GM12878 (cell line): ENCODE data around the gene LARP7. TPM values are rescaled to one million over a fixed set of nuclear protein-coding genes. Genes with fewer than 3 reads are reported as not detected.

Source experiments
- ATAC-seq: fragments of 200-7000 bp; cut with Tn5 transposase; 3 replicates; pipeline ENCODE4 v1.9.1; 2020; ENCODE audit warnings: mild to moderate bottlenecking, moderate library complexity
- BruUV-seq: library from RNA; stranded (reverse); fragments of 400-500 nt; replicated peaks from 2 replicates; lab custom pipeline; 2021; lab: Mats Ljungman, UMichigan
- CTCF ChIA-PET: fragments of 300-600 bp; sonication (Branson Sonifier 250); formaldehyde crosslinking; extraction: SDS; loops from one replicate; lab custom pipeline; 2021; ENCODE audit warnings: inconsistent platforms; lab: Yijun Ruan, JAX
- POLR2A ChIA-PET: fragments of 350-600 bp; formaldehyde crosslinking; extraction: SDS; loops from one replicate; lab custom pipeline; 2021; ENCODE audit warnings: inconsistent platforms; lab: Charles Lee
- RAD21 ChIA-PET: fragments of 300-600 bp; sonication (Branson Sonifier 250); formaldehyde crosslinking; loops from one replicate; lab custom pipeline; 2023; ENCODE audit warnings: antibody characterized with exemption; ENCODE audit not compliant: unreplicated experiment; lab: Charles Lee
- SMC1A ChIA-PET: fragments of 300-600 bp; sonication (Branson Sonifier 250); formaldehyde crosslinking; loops from one replicate; lab custom pipeline; 2023; ENCODE audit not compliant: unreplicated experiment, uncharacterized antibody; lab: Charles Lee
- DNase-seq: peaks from one replicate; pipeline ENCODE4 v3.0.0-alpha.2; 2011; ENCODE audit warnings: low read depth, low spot score
- FAIRE-seq: peaks from 3 replicates; lab custom pipeline; 2011; peaks lifted over from hg19 to GRCh38; lab: Jason Lieb, UNC
- H2AFZ ChIP-seq: 2 replicates; pipeline ENCODE4 v1.6.0; 2011; ENCODE audit warnings: low read depth, low read length, control low read depth; ENCODE audit not compliant: control insufficient read depth
- H3K27ac ChIP-seq: 2 replicates; pipeline ENCODE4 v1.5.1; 2011; ENCODE audit warnings: control low read depth; ENCODE audit not compliant: control insufficient read depth, insufficient read depth
- H3K27me3 ChIP-seq, 2 experiments: replicated peaks in 1 of 2; 2 replicates each; pipeline versions ENCODE4 v1.6.0 to v1.6.1; 2011; ENCODE audit warnings: low read length in 1 of 2; ENCODE audit not compliant: control insufficient read depth in 2 of 2, insufficient read depth in 2 of 2
- H3K36me3 ChIP-seq, 2 experiments: 2 replicates each; pipeline ENCODE4 v1.5.1; 2011; ENCODE audit warnings: low read length in 1 of 2; ENCODE audit not compliant: control insufficient read depth in 2 of 2, insufficient read depth in 2 of 2
- H3K4me1 ChIP-seq: 2 replicates; pipeline ENCODE4 v1.6.1; 2011; ENCODE audit warnings: mild to moderate bottlenecking, low read length, moderate library complexity, mixed read lengths; ENCODE audit not compliant: control insufficient read depth, insufficient read depth
- H3K4me2 ChIP-seq: 2 replicates; pipeline ENCODE4 v1.6.0; 2011; ENCODE audit warnings: control low read depth; ENCODE audit not compliant: control insufficient read depth, insufficient read depth
- H3K4me3 ChIP-seq: fragments of 200-600 bp; sonication (generic); 2 replicates; pipeline ENCODE4 v1.5.1; 2016
- H3K79me2 ChIP-seq: 2 replicates; pipeline ENCODE4 v1.6.0; 2011; ENCODE audit warnings: low read length; ENCODE audit not compliant: control insufficient read depth, insufficient read depth
- H3K9ac ChIP-seq: 2 replicates; pipeline ENCODE4 v1.8.0; 2011; ENCODE audit warnings: low read length, control low read depth, mixed read lengths; ENCODE audit not compliant: control insufficient read depth, insufficient read depth
- H3K9me3 ChIP-seq: replicated peaks from 3 replicates; pipeline ENCODE4 v1.5.1; 2011; ENCODE audit warnings: mild to moderate bottlenecking, low read length; ENCODE audit not compliant: control insufficient read depth, insufficient read depth
- H4K20me1 ChIP-seq: 2 replicates; pipeline ENCODE4 v1.6.0; 2011; ENCODE audit not compliant: control insufficient read depth, insufficient read depth
- FOXM1 ChIP-seq: IDR thresholded peaks from 2 replicates; pipeline ENCODE4 v1.6.1; 2012; ENCODE audit warnings: low read depth, mild to moderate bottlenecking, inconsistent platforms, low read length, moderate library complexity
- NR2F1 ChIP-seq: fragments of 450-650 bp; conservative IDR thresholded peaks from 2 replicates; pipeline ENCODE4 v1.6.1; 2017; ENCODE audit warnings: mild to moderate bottlenecking
- SMAD1 ChIP-seq: fragments of 450-650 bp; IDR thresholded peaks from 2 replicates; pipeline ENCODE4 v1.6.1; 2018; ENCODE audit warnings: mild to moderate bottlenecking, low read depth; ENCODE audit not compliant: partially characterized antibody
- SRF ChIP-seq, 2 experiments: IDR thresholded peaks; 2 replicates each; pipeline ENCODE4 v1.6.1; 2011; ENCODE audit warnings: low read depth in 2 of 2, low read length in 2 of 2, mild to moderate bottlenecking in 1 of 2, moderate library complexity in 1 of 2
- TCF12 ChIP-seq: IDR thresholded peaks from 2 replicates; pipeline ENCODE4 v1.6.1; 2011; ENCODE audit warnings: low read depth, mild to moderate bottlenecking, low read length
- WGBS: methylation state at CpG from one replicate; pipeline ENCODE4 v1.1.6; 2016; ENCODE audit warnings: low lambda C conversion rate; ENCODE audit not compliant: insufficient replicate concordance, insufficient coverage; ENCODE audit errors: missing lambda C conversion rate; 5-methylcytosine and 5-hydroxymethylcytosine counted together
- in situ Hi-C: fragments of 300-500 bp; cut with MboI; formaldehyde crosslinking; loops from 9 replicates; pipeline ENCODE4 v1.14.3; 2018; ENCODE audit warnings: mixed read lengths
- intact Hi-C: fragments of 100-400 bp; cut with micrococcal nuclease; formaldehyde crosslinking; loops from one replicate; pipeline ENCODE4 v1.14.2; 2022; ENCODE audit not compliant: unreplicated experiment
- polyA plus RNA-seq, 11 experiments: library from polyadenylated mRNA; depleted of rRNA in 4 of 11; unstranded in 6 of 11; stranded (reverse) in 5 of 11; fragments of >200 nt; fragmentation: Nextera tagmentation in 4 of 11; fragmentation: Illumina TruSeq in 1 of 11; extraction: Ambion mirVana in 4 of 11; extraction: Trizol in 1 of 11; gene quantifications; 1 replicate in 1 of 11; 2 replicates in 10 of 11; pipeline versions ENCODE4 v1.2.1 to v1.2.3, GENCODE V29; 2011 to 2016; ENCODE audit warnings: inconsistent platforms in 2 of 11, missing spikeins in 2 of 11, low read depth in 1 of 11
- total RNA-seq, 4 experiments: library from RNA; depleted of rRNA in 3 of 4; stranded (reverse); fragments of >200 nt in 3 of 4; fragmentation: Illumina TruSeq in 1 of 4; extraction: Trizol in 1 of 4; gene quantifications; 2 replicates each; pipeline versions ENCODE4 v1.2.1 to v1.2.3, GENCODE V29; 2013 to 2021
- TF ChIP-seq, protein P1 (sequence below): IDR thresholded peaks from 2 replicates; pipeline ENCODE4 v1.6.1; 2011; ENCODE audit warnings: borderline replicate concordance, low read depth, mild to moderate bottlenecking, moderate library complexity, mixed read lengths, low read length; ENCODE audit not compliant: insufficient read depth; ENCODE audit errors: extremely low read length
- TF ChIP-seq, protein P2 (sequence below): IDR thresholded peaks from 2 replicates; pipeline ENCODE4 v1.6.1; 2012; ENCODE audit warnings: low read depth, low read length, improper control_type of control experiment

The LARP7 gene
- total and polyA plus RNA-seq, 10 of the 15 experiments (the other 5 are each of a cell fraction or from before 2014, with no cell fraction given), result 27.8 to 107 (median 61.8) TPM

DNA sequence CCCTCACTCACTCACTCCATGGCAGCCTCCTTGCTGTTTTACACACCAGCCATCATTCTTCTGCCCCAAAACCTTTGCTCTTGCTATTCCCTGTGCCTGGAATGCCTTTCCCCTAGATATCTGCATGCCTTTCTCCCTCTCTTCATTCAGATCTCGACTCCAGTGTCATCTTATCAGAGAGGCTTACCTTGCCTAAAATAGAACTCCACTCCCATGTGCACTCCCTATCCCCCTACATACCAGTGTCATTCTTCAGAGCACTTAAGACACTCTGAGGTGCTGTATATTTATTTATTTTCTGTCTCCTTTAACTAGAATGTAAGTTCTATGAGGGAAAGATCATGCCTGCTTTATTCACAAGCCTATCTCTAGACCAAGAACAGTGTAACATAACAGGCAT lies 45.4 kb upstream of the LARP7 start:
- no TSS peak for BruUV-seq
- SMC1A ChIA-PET, result no interaction called here

DNA sequence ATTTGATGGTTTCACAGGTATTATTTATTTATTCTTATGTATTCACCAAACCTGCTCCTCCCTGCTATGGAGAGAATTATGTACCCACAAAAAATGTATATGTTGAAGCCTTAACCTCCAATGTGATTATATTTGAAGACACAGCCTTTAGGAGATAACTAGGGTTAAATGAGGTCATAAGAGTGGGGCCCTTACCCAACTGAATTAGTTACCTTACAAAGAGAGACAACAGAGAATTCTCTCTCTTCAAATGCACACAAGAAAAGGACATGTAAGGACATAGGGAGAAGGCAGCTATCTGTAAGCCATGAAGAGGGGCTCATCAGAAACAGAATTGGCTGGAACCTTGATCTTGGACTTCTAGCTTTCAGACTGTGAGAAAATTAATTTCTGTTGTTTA lies 44.2 kb upstream of the LARP7 start:
- TF ChIP-seq NR2F1 (no peak), FOXM1 (no peak), SMAD1 (no peak), TCF12 (no peak), SRF (IDR thresholded peaks at IDR 0.05; ENCODE audit: low read depth in 2 of 2, low read length in 2 of 2) (no peak)
- TF ChIP-seq, protein P1, sequence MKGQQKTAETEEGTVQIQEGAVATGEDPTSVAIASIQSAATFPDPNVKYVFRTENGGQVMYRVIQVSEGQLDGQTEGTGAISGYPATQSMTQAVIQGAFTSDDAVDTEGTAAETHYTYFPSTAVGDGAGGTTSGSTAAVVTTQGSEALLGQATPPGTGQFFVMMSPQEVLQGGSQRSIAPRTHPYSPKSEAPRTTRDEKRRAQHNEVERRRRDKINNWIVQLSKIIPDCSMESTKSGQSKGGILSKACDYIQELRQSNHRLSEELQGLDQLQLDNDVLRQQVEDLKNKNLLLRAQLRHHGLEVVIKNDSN, result no peak
- Histone ChIP-seq H3K27ac (no peak overlapping the region), H3K27me3 (no peaks in the 10 kb centered on the region), H3K4me2 (no peak overlapping the region), H3K36me3 (no peaks in the 10 kb centered on the region; a peak in 1 of 4 replicates), H3K4me3 (no peak overlapping the region), H3K9me3 (no peaks in the 10 kb centered on the region), H3K9ac (no peak overlapping the region), H3K4me1 (peaks cover 3% of the 10 kb centered on the region; the same call in 1 of the 2 replicates), H2AFZ (no peak overlapping the region), H3K79me2 (no peaks in the 10 kb centered on the region), H4K20me1 (no peaks in the 10 kb centered on the region)
- ATAC-seq (no peak), DNase-seq (no peak), FAIRE-seq (no peak)
- BruUV-seq, result no TSS peak
- intact Hi-C loops (no loop called here), in situ Hi-C loops (no loop called here)
- ChIA-PET CTCF (no interaction called here), RAD21 (no interaction called here), POLR2A (no interaction called here), SMC1A (interaction anchor here (0.6 kb wide), 1 partner anchor 11 kb away, joined by 3 read pairs; no protein-coding TSS in a partner anchor)

More for the DNA sequence above, 45.4 kb upstream of the LARP7 start:
- no peak for FAIRE-seq
- peaks cover 3% of the 10 kb centered on the region; the same call in 1 of the 2 replicates for H3K4me1 ChIP-seq
- H3K4me3 ChIP-seq, result no peak overlapping the region
- POLR2A ChIA-PET, result no interaction called here
- 100% methylated on average over 1 of the region's 1 CpG for WGBS
- no peaks in the 10 kb centered on the region for H3K9me3 ChIP-seq
- in situ Hi-C loops, result no loop called here
- CTCF ChIA-PET, result no interaction called here
- TF ChIP-seq, protein P2, sequence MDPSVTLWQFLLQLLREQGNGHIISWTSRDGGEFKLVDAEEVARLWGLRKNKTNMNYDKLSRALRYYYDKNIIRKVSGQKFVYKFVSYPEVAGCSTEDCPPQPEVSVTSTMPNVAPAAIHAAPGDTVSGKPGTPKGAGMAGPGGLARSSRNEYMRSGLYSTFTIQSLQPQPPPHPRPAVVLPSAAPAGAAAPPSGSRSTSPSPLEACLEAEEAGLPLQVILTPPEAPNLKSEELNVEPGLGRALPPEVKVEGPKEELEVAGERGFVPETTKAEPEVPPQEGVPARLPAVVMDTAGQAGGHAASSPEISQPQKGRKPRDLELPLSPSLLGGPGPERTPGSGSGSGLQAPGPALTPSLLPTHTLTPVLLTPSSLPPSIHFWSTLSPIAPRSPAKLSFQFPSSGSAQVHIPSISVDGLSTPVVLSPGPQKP, result no peak
- no peaks in the 10 kb centered on the region for H3K27me3 ChIP-seq
- no peaks in the 10 kb centered on the region for H4K20me1 ChIP-seq
- no peak overlapping the region for H3K9ac ChIP-seq
- H3K27ac ChIP-seq, result no peak overlapping the region
- no peak overlapping the region for H2AFZ ChIP-seq
- H3K36me3 ChIP-seq, result peaks cover 0 to 4% of the 10 kb centered on the region in 2 experiments; a peak in 2 of 4 replicates
- no peak for DNase-seq
- ATAC-seq, result no peak
- RAD21 ChIA-PET, result no interaction called here
- H3K79me2 ChIP-seq, result no peaks in the 10 kb centered on the region
- intact Hi-C loops, result no loop called here
- H3K4me2 ChIP-seq, result no peak overlapping the region
